Testis (tissue), 2 donors: ENCODE measurements around the gene ASIC1.

Experiments used
- CTCF ChIP-seq, 3 experiments: fragments of 450-650 bp in 2 of 3; fragments of 200-600 bp in 1 of 3; sonication (generic) in 1 of 3; IDR thresholded peaks; one replicate each; pipeline ENCODE4 v1.5.1; 2016 to 2019; ENCODE audit warnings: antibody characterized with exemption in 3 of 3, mild to moderate bottlenecking in 2 of 3, moderate library complexity in 1 of 3
- POLR2A ChIP-seq: fragments of 450-650 bp; IDR thresholded peaks from one replicate; pipeline ENCODE4 v1.6.1; 2017; ENCODE audit warnings: antibody characterized with exemption, mild to moderate bottlenecking, moderate library complexity

DNA sequence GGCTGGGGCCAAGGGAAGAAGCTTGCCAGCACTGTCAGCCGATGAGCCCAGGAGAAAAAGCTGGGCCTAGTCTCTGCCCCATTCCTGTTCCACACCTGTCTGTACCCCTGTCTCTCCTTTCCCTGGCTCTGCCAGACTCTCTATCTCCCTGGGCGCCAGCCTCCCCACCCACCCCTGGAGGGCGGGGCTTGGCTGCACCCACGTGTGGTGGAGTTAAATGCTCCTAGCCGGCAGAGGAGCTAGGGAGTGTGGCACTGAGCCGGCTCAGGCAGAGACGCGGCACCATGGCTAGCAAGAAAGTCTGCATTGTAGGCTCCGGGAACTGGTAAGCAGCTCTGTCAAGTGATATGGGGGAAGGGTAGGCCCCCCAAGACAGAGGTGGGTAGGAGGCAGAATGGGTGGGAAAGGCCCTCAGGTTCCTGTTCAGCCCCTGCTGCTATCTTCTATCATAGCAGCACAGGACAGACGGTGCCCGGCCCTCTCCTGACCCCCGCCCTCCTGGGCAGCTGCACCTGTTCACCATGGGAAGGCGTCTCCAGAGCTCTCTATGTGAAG lies 46.4 kb downstream of the ASIC1 start, which contains the start of gene GPD1:
- TF ChIP-seq POLR2A (no peak), CTCF (IDR thresholded peaks at IDR 0.05) (no peak)
